ENCODE measurements around the gene FOXC1.

Gene FOXC1

GRCh38 chr6:1585669-1586049, 24.1 kb upstream of the FOXC1 start:
- Histone ChIP-seq H3K4me3 (ENCODE audit: low read depth, low read length) (no peak overlapping the region), H3K27ac (ENCODE audit: low read depth, low read length) (no peak overlapping the region), H3K9ac (ENCODE audit: low read length) (no peak overlapping the region), H3K4me1 (ENCODE audit: control insufficient read depth, insufficient read depth, low read length) (no peaks in the 10 kb centered on the region), H3K9me3 (ENCODE audit: control insufficient read depth, insufficient read depth, low read depth, low read length) (no peaks in the 10 kb centered on the region), H3K27me3 (ENCODE audit: control insufficient read depth, insufficient read depth, low read length) (no peaks in the 10 kb centered on the region), H3K36me3 (ENCODE audit: control insufficient read depth, insufficient read depth, low read length) (no peaks in the 10 kb centered on the region)

- no peaks in the 10 kb centered on the region for H3K27me3 ChIP-seq (ENCODE audit: control insufficient read depth, insufficient read depth, low read length)
- H3K4me1 ChIP-seq (ENCODE audit: control insufficient read depth, insufficient read depth, low read length): no peaks in the 10 kb centered on the region
- H3K4me3 ChIP-seq (ENCODE audit: low read depth, low read length): no peak overlapping the region
- no peaks in the 10 kb centered on the region for H3K36me3 ChIP-seq (ENCODE audit: control insufficient read depth, insufficient read depth, low read length)
- no peak overlapping the region for H3K27ac ChIP-seq (ENCODE audit: low read depth, low read length)
- no peaks in the 10 kb centered on the region for H3K9me3 ChIP-seq (ENCODE audit: control insufficient read depth, insufficient read depth, low read depth, low read length)
- no peak overlapping the region for H3K9ac ChIP-seq (ENCODE audit: low read length)
These were observed 23.5 kb upstream of the FOXC1 start for GRCh38 chr6:1586256-1586655.

- H3K4me1 ChIP-seq (ENCODE audit: control insufficient read depth, insufficient read depth, low read length): no peaks in the 10 kb centered on the region
These were observed 22.8 kb upstream of the FOXC1 start for GRCh38 chr6:1586861-1587450.

GRCh38 chr6:1587546-1587945, 22.2 kb upstream of the FOXC1 start:
- Histone ChIP-seq H3K4me3 (ENCODE audit: low read depth, low read length) (no peak overlapping the region), H3K27me3 (ENCODE audit: control insufficient read depth, insufficient read depth, low read length) (no peaks in the 10 kb centered on the region)

More at GRCh38 chr6:1586861-1587450, 22.8 kb upstream of the FOXC1 start:
- Histone ChIP-seq H3K36me3 (ENCODE audit: control insufficient read depth, insufficient read depth, low read length) (no peaks in the 10 kb centered on the region), H3K9ac (ENCODE audit: low read length) (no peak overlapping the region), H3K9me3 (ENCODE audit: control insufficient read depth, insufficient read depth, low read depth, low read length) (no peaks in the 10 kb centered on the region), H3K4me3 (ENCODE audit: low read depth, low read length) (no peak overlapping the region), H3K27ac (ENCODE audit: low read depth, low read length) (no peak overlapping the region), H3K27me3 (ENCODE audit: control insufficient read depth, insufficient read depth, low read length) (no peaks in the 10 kb centered on the region)

GRCh38 chr6:1587977-1588376, 21.7 kb upstream of the FOXC1 start:
- no peaks in the 10 kb centered on the region for H3K27me3 ChIP-seq (ENCODE audit: control insufficient read depth, insufficient read depth, low read length)
- H3K9me3 ChIP-seq (ENCODE audit: control insufficient read depth, insufficient read depth, low read depth, low read length): no peaks in the 10 kb centered on the region
- H3K27ac ChIP-seq (ENCODE audit: low read depth, low read length): no peak overlapping the region
- no peaks in the 10 kb centered on the region for H3K4me1 ChIP-seq (ENCODE audit: control insufficient read depth, insufficient read depth, low read length)
- H3K9ac ChIP-seq (ENCODE audit: low read length): no peak overlapping the region
- no peak overlapping the region for H3K4me3 ChIP-seq (ENCODE audit: low read depth, low read length)
- no peaks in the 10 kb centered on the region for H3K36me3 ChIP-seq (ENCODE audit: control insufficient read depth, insufficient read depth, low read length)

More at GRCh38 chr6:1587546-1587945, 22.2 kb upstream of the FOXC1 start:
- Histone ChIP-seq H3K4me1 (ENCODE audit: control insufficient read depth, insufficient read depth, low read length) (no peaks in the 10 kb centered on the region), H3K9ac (ENCODE audit: low read length) (no peak overlapping the region), H3K36me3 (ENCODE audit: control insufficient read depth, insufficient read depth, low read length) (no peaks in the 10 kb centered on the region), H3K9me3 (ENCODE audit: control insufficient read depth, insufficient read depth, low read depth, low read length) (no peaks in the 10 kb centered on the region), H3K27ac (ENCODE audit: low read depth, low read length) (no peak overlapping the region)

- Histone ChIP-seq H3K9me3 (ENCODE audit: control insufficient read depth, insufficient read depth, low read depth, low read length) (no peaks in the 10 kb centered on the region), H3K9ac (ENCODE audit: low read length) (no peak overlapping the region), H3K4me3 (ENCODE audit: low read depth, low read length) (no peak overlapping the region), H3K4me1 (ENCODE audit: control insufficient read depth, insufficient read depth, low read length) (no peaks in the 10 kb centered on the region), H3K27me3 (ENCODE audit: control insufficient read depth, insufficient read depth, low read length) (peaks cover 10% of the 10 kb centered on the region; the same call in 1 of the 2 replicates), H3K27ac (ENCODE audit: low read depth, low read length) (no peak overlapping the region), H3K36me3 (ENCODE audit: control insufficient read depth, insufficient read depth, low read length) (no peaks in the 10 kb centered on the region)
These were observed 20.5 kb upstream of the FOXC1 start for GRCh38 chr6:1589208-1589607.

- H3K9me3 ChIP-seq (ENCODE audit: control insufficient read depth, insufficient read depth, low read depth, low read length): no peaks in the 10 kb centered on the region
- H3K9ac ChIP-seq (ENCODE audit: low read length): no peak overlapping the region
- H3K4me3 ChIP-seq (ENCODE audit: low read depth, low read length): no peak overlapping the region
- H3K27ac ChIP-seq (ENCODE audit: low read depth, low read length): no peak overlapping the region
- peaks cover 21% of the 10 kb centered on the region for H3K27me3 ChIP-seq (ENCODE audit: control insufficient read depth, insufficient read depth, low read length)
- H3K36me3 ChIP-seq (ENCODE audit: control insufficient read depth, insufficient read depth, low read length): no peaks in the 10 kb centered on the region
- H3K4me1 ChIP-seq (ENCODE audit: control insufficient read depth, insufficient read depth, low read length): no peaks in the 10 kb centered on the region; the same call in 1 of the 2 replicates
These were observed 19.1 kb upstream of the FOXC1 start for GRCh38 chr6:1590580-1590979.

GRCh38 chr6:1591243-1591642, 18.5 kb upstream of the FOXC1 start:
- Histone ChIP-seq H3K4me1 (ENCODE audit: control insufficient read depth, insufficient read depth, low read length) (peaks cover 5% of the 10 kb centered on the region; the same call in 1 of the 2 replicates), H3K9me3 (ENCODE audit: control insufficient read depth, insufficient read depth, low read depth, low read length) (no peaks in the 10 kb centered on the region), H3K4me3 (ENCODE audit: low read depth, low read length) (no peak overlapping the region), H3K36me3 (ENCODE audit: control insufficient read depth, insufficient read depth, low read length) (no peaks in the 10 kb centered on the region), H3K27ac (ENCODE audit: low read depth, low read length) (no peak overlapping the region), H3K27me3 (ENCODE audit: control insufficient read depth, insufficient read depth, low read length) (peaks cover 27% of the 10 kb centered on the region), H3K9ac (ENCODE audit: low read length) (no peak overlapping the region)

GRCh38 chr6:1591926-1592325, 17.8 kb upstream of the FOXC1 start:
- H3K4me1 ChIP-seq (ENCODE audit: control insufficient read depth, insufficient read depth, low read length): peaks cover 11% of the 10 kb centered on the region

GRCh38 chr6:1592852-1593251, 16.9 kb upstream of the FOXC1 start:
- Histone ChIP-seq H3K4me1 (ENCODE audit: control insufficient read depth, insufficient read depth, low read length) (peaks cover 14% of the 10 kb centered on the region), H3K27me3 (ENCODE audit: control insufficient read depth, insufficient read depth, low read length) (peaks cover 27% of the 10 kb centered on the region)

More at GRCh38 chr6:1591926-1592325, 17.8 kb upstream of the FOXC1 start:
- H3K9ac ChIP-seq (ENCODE audit: low read length): no peak overlapping the region
- no peaks in the 10 kb centered on the region for H3K36me3 ChIP-seq (ENCODE audit: control insufficient read depth, insufficient read depth, low read length)
- H3K9me3 ChIP-seq (ENCODE audit: control insufficient read depth, insufficient read depth, low read depth, low read length): no peaks in the 10 kb centered on the region
- H3K27ac ChIP-seq (ENCODE audit: low read depth, low read length): no peak overlapping the region
- peaks cover 27% of the 10 kb centered on the region for H3K27me3 ChIP-seq (ENCODE audit: control insufficient read depth, insufficient read depth, low read length)
- H3K4me3 ChIP-seq (ENCODE audit: low read depth, low read length): no peak overlapping the region

GRCh38 chr6:1593286-1593957, 16.3 kb upstream of the FOXC1 start:
- Histone ChIP-seq H3K27ac (ENCODE audit: low read depth, low read length) (no peak overlapping the region), H3K9ac (ENCODE audit: low read length) (no peak overlapping the region), H3K9me3 (ENCODE audit: control insufficient read depth, insufficient read depth, low read depth, low read length) (no peaks in the 10 kb centered on the region), H3K36me3 (ENCODE audit: control insufficient read depth, insufficient read depth, low read length) (no peaks in the 10 kb centered on the region), H3K27me3 (ENCODE audit: control insufficient read depth, insufficient read depth, low read length) (peaks cover 31% of the 10 kb centered on the region), H3K4me1 (ENCODE audit: control insufficient read depth, insufficient read depth, low read length) (peaks cover 16% of the 10 kb centered on the region), H3K4me3 (ENCODE audit: low read depth, low read length) (no peak overlapping the region)

More at GRCh38 chr6:1592852-1593251, 16.9 kb upstream of the FOXC1 start:
- Histone ChIP-seq H3K36me3 (ENCODE audit: control insufficient read depth, insufficient read depth, low read length) (no peaks in the 10 kb centered on the region), H3K4me3 (ENCODE audit: low read depth, low read length) (no peak overlapping the region), H3K9me3 (ENCODE audit: control insufficient read depth, insufficient read depth, low read depth, low read length) (no peaks in the 10 kb centered on the region), H3K9ac (ENCODE audit: low read length) (no peak overlapping the region), H3K27ac (ENCODE audit: low read depth, low read length) (no peak overlapping the region)
